H9 (cell line): ENCODE measurements around the gene L3MBTL4. TPM values are rescaled to one million over a fixed set of nuclear protein-coding genes. Genes with fewer than 3 reads are reported as not detected.

Source experiments
- DNase-seq: peaks from one replicate; pipeline ENCODE4 v3.0.0-alpha.2; 2017
- H2AFZ ChIP-seq: one replicate; pipeline ENCODE4 v1.6.1; 2013; ENCODE audit warnings: mild to moderate bottlenecking, low read length, control low read depth, moderate library complexity
- H2AK5ac ChIP-seq: 2 replicates; pipeline ENCODE4 v1.6.1; 2013; ENCODE audit warnings: low read length, control low read depth, mixed read lengths; ENCODE audit not compliant: insufficient read length
- H2BK120ac ChIP-seq: one replicate; pipeline ENCODE4 v1.6.1; 2013; ENCODE audit warnings: low read depth, mild to moderate bottlenecking, low read length, control low read depth, inconsistent platforms; ENCODE audit not compliant: poor library complexity, severe bottlenecking
- H2BK12ac ChIP-seq: 2 replicates; pipeline ENCODE4 v1.6.1; 2013; ENCODE audit warnings: low read length, control low read depth, mixed read lengths, low read depth; ENCODE audit not compliant: insufficient read length
- H2BK15ac ChIP-seq: 2 replicates; pipeline ENCODE4 v1.6.1; 2013; ENCODE audit warnings: low read depth, low read length, control low read depth
- H2BK20ac ChIP-seq: one replicate; pipeline ENCODE4 v1.6.1; 2013; ENCODE audit warnings: low read depth, mild to moderate bottlenecking, low read length, control low read depth, inconsistent platforms; ENCODE audit not compliant: poor library complexity, severe bottlenecking
- H2BK5ac ChIP-seq: 2 replicates; pipeline ENCODE4 v1.6.1; 2013; ENCODE audit warnings: low read length, control low read depth, mixed read lengths; ENCODE audit not compliant: insufficient read length
- H3K14ac ChIP-seq: 2 replicates; pipeline ENCODE4 v1.6.1; 2013; ENCODE audit warnings: low read length, control low read depth; ENCODE audit not compliant: insufficient read depth
- H3K18ac ChIP-seq: 2 replicates; pipeline ENCODE4 v1.6.1; 2013; ENCODE audit warnings: low read depth, mild to moderate bottlenecking, mixed read lengths, low read length, control low read depth; ENCODE audit not compliant: insufficient read length
- H3K23ac ChIP-seq: 2 replicates; pipeline ENCODE4 v1.6.1; 2013; ENCODE audit warnings: low read length, control low read depth, mixed read lengths, low read depth; ENCODE audit not compliant: insufficient read length
- H3K23me2 ChIP-seq: 2 replicates; pipeline ENCODE4 v1.6.1; 2013; ENCODE audit warnings: low read depth, mild to moderate bottlenecking, mixed read lengths, low read length, control low read depth; ENCODE audit not compliant: insufficient read length, poor library complexity, severe bottlenecking
- H3K27ac ChIP-seq: 2 replicates; pipeline ENCODE4 v1.5.1; 2013; ENCODE audit warnings: low read length, control low read depth, mixed read lengths, low read depth; ENCODE audit not compliant: insufficient read length
- H3K27me3 ChIP-seq: 2 replicates; pipeline ENCODE4 v1.6.1; 2013; ENCODE audit warnings: low read length, control low read depth, inconsistent platforms; ENCODE audit not compliant: insufficient read depth
- H3K4ac ChIP-seq: 2 replicates; pipeline ENCODE4 v1.6.1; 2013; ENCODE audit warnings: low read depth, mild to moderate bottlenecking, control low read depth, inconsistent platforms, low read length, moderate library complexity
- H3K4me1 ChIP-seq: 2 replicates; pipeline ENCODE4 v1.6.1; 2013; ENCODE audit warnings: low read length, control low read depth, inconsistent platforms; ENCODE audit not compliant: insufficient read depth
- H3K4me2 ChIP-seq: 2 replicates; pipeline ENCODE4 v1.6.1; 2013; ENCODE audit warnings: low read length, control low read depth, mixed read lengths; ENCODE audit not compliant: insufficient read length, insufficient read depth
- H3K56ac ChIP-seq: 2 replicates; pipeline ENCODE4 v1.6.1; 2013; ENCODE audit warnings: low read depth, mild to moderate bottlenecking, mixed read lengths, low read length, control low read depth; ENCODE audit not compliant: insufficient read length
- H3K79me1 ChIP-seq: 2 replicates; pipeline ENCODE4 v1.6.1; 2013; ENCODE audit warnings: low read depth, mild to moderate bottlenecking, moderate library complexity, low read length, control low read depth, inconsistent platforms; ENCODE audit not compliant: insufficient read depth, poor library complexity, severe bottlenecking
- H3K79me2 ChIP-seq: 2 replicates; pipeline ENCODE4 v1.6.1; 2013; ENCODE audit warnings: low read length, control low read depth, inconsistent platforms; ENCODE audit not compliant: insufficient read depth
- H3K9ac ChIP-seq: 2 replicates; pipeline ENCODE4 v1.6.1; 2013; ENCODE audit warnings: low read length, control low read depth, mixed read lengths; ENCODE audit not compliant: insufficient read length; ENCODE audit errors: extremely low read depth
- H3K9me3 ChIP-seq: one replicate; pipeline ENCODE4 v1.6.1; 2013; ENCODE audit warnings: low read depth, low read length, inconsistent platforms; ENCODE audit not compliant: control insufficient read depth
- H3T11ph ChIP-seq: one replicate; pipeline ENCODE4 v1.6.1; 2013; ENCODE audit warnings: mild to moderate bottlenecking, low read length, control low read depth, inconsistent platforms
- H4K20me1 ChIP-seq: one replicate; pipeline ENCODE4 v1.6.1; 2013; ENCODE audit not compliant: control insufficient read depth, insufficient read length, insufficient read depth
- H4K5ac ChIP-seq: 2 replicates; pipeline ENCODE4 v1.6.1; 2013; ENCODE audit warnings: low read depth, mild to moderate bottlenecking, mixed read lengths, low read length, control low read depth; ENCODE audit not compliant: insufficient read length
- H4K8ac ChIP-seq: replicated peaks from 2 replicates; pipeline ENCODE4 v1.6.1; 2013; ENCODE audit warnings: low read length, control low read depth, mixed read lengths, low read depth; ENCODE audit not compliant: insufficient read length
- H4K91ac ChIP-seq: 2 replicates; pipeline ENCODE4 v1.6.1; 2013; ENCODE audit warnings: low read depth, mild to moderate bottlenecking, moderate library complexity, mixed read lengths, low read length, control low read depth; ENCODE audit not compliant: insufficient read length
- H3K27ac Mint-ChIP-seq, 3 experiments: 2 replicates in 2 of 3; 3 replicates in 1 of 3; pipeline ENCODE4 v1.8.0; 2020 to 2021; ENCODE audit warnings: mixed read lengths in 3 of 3, mild to moderate bottlenecking in 1 of 3, moderate library complexity in 1 of 3
- H3K27me3 Mint-ChIP-seq: 2 replicates; pipeline ENCODE4 v1.8.0; 2021; ENCODE audit warnings: low read depth, mild to moderate bottlenecking, moderate library complexity, mixed read lengths
- H3K36me3 Mint-ChIP-seq, 3 experiments: 2 replicates in 2 of 3; 3 replicates in 1 of 3; pipeline ENCODE4 v1.8.0; 2020 to 2021; ENCODE audit warnings: low read depth in 3 of 3, mixed read lengths in 3 of 3; ENCODE audit not compliant: insufficient read depth in 1 of 3
- H3K4me1 Mint-ChIP-seq, 2 experiments: 2 replicates each; pipeline ENCODE4 v1.8.0; 2020; ENCODE audit warnings: mixed read lengths in 2 of 2
- H3K4me3 Mint-ChIP-seq, 2 experiments: 2 replicates in 1 of 2; 3 replicates in 1 of 2; pipeline ENCODE4 v1.8.0; 2020 to 2021; ENCODE audit warnings: mild to moderate bottlenecking in 2 of 2, mixed read lengths in 2 of 2, moderate library complexity in 1 of 2
- H3K9me3 Mint-ChIP-seq, 2 experiments: 2 replicates in 1 of 2; 3 replicates in 1 of 2; pipeline ENCODE4 v1.8.0; 2020; ENCODE audit warnings: mild to moderate bottlenecking in 2 of 2, mixed read lengths in 2 of 2, moderate library complexity in 1 of 2
- CTCF ChIP-seq: fragments of 200-600 bp; sonication (generic); conservative IDR thresholded peaks from 3 replicates; pipeline ENCODE4 v1.8.0; 2021; ENCODE audit warnings: antibody characterized with exemption, mild to moderate bottlenecking
- WGBS: extraction: QIAGEN DNeasy Blood & Tissue Kit; methylation state at CpG from one replicate; pipeline ENCODE4 v1.1.7; 2013; ENCODE audit warnings: missing lambda C conversion rate, low lambda C conversion rate, mixed read lengths; ENCODE audit not compliant: insufficient read length; ENCODE audit errors: extremely low coverage; 5-methylcytosine and 5-hydroxymethylcytosine counted together
- total RNA-seq: library from RNA; stranded (reverse); gene quantifications from 2 replicates; pipeline ENCODE4 v1.2.1, GENCODE V29; 2021

The L3MBTL4 gene
- total RNA-seq, 1 experiment from 2014 or later: 1.9 TPM

DNA sequence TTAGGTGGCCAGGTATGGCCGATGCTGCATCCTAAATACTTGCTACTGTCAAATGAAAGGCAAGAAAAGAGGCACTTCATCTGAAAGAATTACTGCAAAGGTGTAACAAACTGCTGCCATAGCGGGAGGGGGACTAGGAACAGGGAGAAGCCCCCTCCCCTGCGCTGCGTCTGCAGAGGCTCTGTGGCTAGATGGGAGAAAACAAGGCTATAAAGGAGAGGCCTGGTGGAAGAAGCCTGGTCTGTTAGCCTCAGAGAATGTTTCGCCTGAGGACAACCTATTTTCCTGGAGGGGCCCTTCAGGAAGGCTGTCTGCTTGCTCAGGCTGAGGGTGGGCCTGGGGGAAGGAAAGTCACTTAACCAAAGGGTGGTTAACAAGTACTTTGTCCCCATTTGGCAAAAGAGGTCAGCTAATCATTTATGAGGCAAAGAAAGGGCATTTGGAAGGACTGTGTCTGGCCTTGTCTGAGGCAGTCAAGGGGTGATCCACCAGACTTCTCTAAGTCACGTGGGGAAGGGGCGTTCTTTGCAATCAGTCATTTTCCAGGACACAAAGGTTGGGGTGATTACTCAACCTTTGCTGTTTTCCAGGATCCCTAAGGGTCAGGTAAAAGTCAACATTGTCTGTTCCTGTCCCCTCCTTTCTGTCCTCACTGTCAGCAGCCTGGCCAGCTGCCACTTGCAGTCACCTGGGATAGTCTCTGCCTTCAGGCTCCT lies 416.4 kb downstream of the L3MBTL4 start:
- Histone ChIP-seq H4K8ac (no peak overlapping the region), H2BK12ac (no peak overlapping the region), H3K56ac (no peak overlapping the region), H4K91ac (no peak overlapping the region), H3K9me3 (no peaks in the 10 kb centered on the region), H4K20me1 (no peaks in the 10 kb centered on the region), H3K14ac (no peak overlapping the region; the same call in 1 of the 2 replicates), H2AK5ac (no peak overlapping the region), H3K27ac (no peak overlapping the region), H3K23me2 (no peaks in the 10 kb centered on the region), H3K4ac (no peak overlapping the region), H2BK15ac (no peak overlapping the region), H4K5ac (no peak overlapping the region), H3K79me1 (no peaks in the 10 kb centered on the region), H3K23ac (no peak overlapping the region), H3K27me3 (no peaks in the 10 kb centered on the region), H2BK120ac (no peak overlapping the region), H2AFZ (no peak overlapping the region), H2BK20ac (no peak overlapping the region), H3K79me2 (no peaks in the 10 kb centered on the region), H3K4me2 (no peak overlapping the region), H3T11ph (no peak overlapping the region), H3K18ac (no peak overlapping the region), H3K9ac (no peak overlapping the region), H2BK5ac (no peak overlapping the region), H3K4me1 (peaks cover 18% of the 10 kb centered on the region; the same call in 1 of the 2 replicates)
- H3K27me3 Mint-ChIP-seq: peaks cover 4% of the 10 kb centered on the region
- WGBS: no CpG with 5 or more reads among the region's 7 CpGs
- H3K9me3 Mint-ChIP-seq: peaks cover 7 to 9% of the 10 kb centered on the region in 2 experiments; a peak in 4 of 5 replicates
- H3K36me3 Mint-ChIP-seq: peaks cover 4 to 10% (median 8%) of the 10 kb centered on the region in 3 experiments; a peak in 4 of 7 replicates
- no peak overlapping the region; a peak in 3 of 7 replicates for H3K27ac Mint-ChIP-seq
- DNase-seq: no peak
- H3K4me1 Mint-ChIP-seq: peaks cover 48 to 49% of the 10 kb centered on the region in 2 experiments
- TF ChIP-seq CTCF: no peak
- no peak overlapping the region; a peak in 1 of 5 replicates for H3K4me3 Mint-ChIP-seq
